HepG2 (cell line): Measurements from ENCODE around the gene UBE2M. TPM values are rescaled to one million over a fixed set of nuclear protein-coding genes. Genes with fewer than 3 reads are reported as not detected.
A peak's percentile ranks its signal among the peaks of the same experiment; 100 is the strongest.

Source experiments
- ATAC-seq: fragments of 200-7000 bp; cut with Tn5 transposase; 3 replicates; pipeline ENCODE4 v1.9.1; 2020; ENCODE audit warnings: mild to moderate bottlenecking, moderate library complexity
- BruUV-seq: library from RNA; stranded (reverse); fragments of 400-500 nt; replicated peaks from 2 replicates; lab custom pipeline; 2021; lab: Mats Ljungman, UMichigan
- CTCF ChIA-PET: fragments of 300-600 bp; formaldehyde crosslinking; extraction: SDS; loops from one replicate; lab custom pipeline; 2021; ENCODE audit warnings: low total read pairs, inconsistent platforms, low intra/inter-chr PET ratio; lab: Yijun Ruan, JAX
- POLR2A ChIA-PET: fragments of 350-600 bp; sonication (Branson Sonifier 250); formaldehyde crosslinking; loops from one replicate; lab custom pipeline; 2020; ENCODE audit warnings: antibody characterized with exemption, inconsistent platforms; lab: Yijun Ruan, JAX
- DNase-seq: peaks from one replicate; pipeline ENCODE4 v3.0.0-alpha.2; 2015; ENCODE audit warnings: low spot score
- FAIRE-seq: peaks from 3 replicates; lab custom pipeline; 2011; peaks lifted over from hg19 to GRCh38; lab: Jason Lieb, UNC
- H2AFZ ChIP-seq: one replicate; pipeline ENCODE4 v1.6.1; 2011; ENCODE audit warnings: low read length, inconsistent platforms
- H3K27ac ChIP-seq: fragments of 300-600 bp; 3 replicates; pipeline ENCODE4 v1.8.0; 2011; ENCODE audit warnings: mixed run types, mild to moderate bottlenecking, mixed read lengths, low read length, inconsistent platforms; ENCODE audit not compliant: insufficient read depth; ENCODE audit errors: extremely low read length
- H3K27me3 ChIP-seq, 2 experiments: fragments of 200-600 bp in 1 of 2; 2 replicates in 1 of 2; 3 replicates in 1 of 2; pipeline versions ENCODE4 v1.6.0 to v1.8.0; 2011; ENCODE audit warnings: low read length in 2 of 2, mild to moderate bottlenecking in 2 of 2, moderate library complexity in 2 of 2, inconsistent platforms in 1 of 2; ENCODE audit not compliant: insufficient read depth in 2 of 2, control insufficient read depth in 1 of 2
- H3K36me3 ChIP-seq, 2 experiments: fragments of 200-600 bp in 1 of 2; replicated peaks in 1 of 2; 2 replicates in 1 of 2; 3 replicates in 1 of 2; pipeline versions ENCODE4 v1.5.1 to v1.8.0; 2011; ENCODE audit warnings: low read length in 2 of 2, inconsistent platforms in 1 of 2; ENCODE audit not compliant: insufficient read depth in 2 of 2, control insufficient read depth in 1 of 2
- H3K4me1 ChIP-seq: 2 replicates; pipeline ENCODE4 v1.5.1; 2012; ENCODE audit warnings: low read length, inconsistent platforms; ENCODE audit not compliant: insufficient read depth
- H3K4me2 ChIP-seq: 2 replicates; pipeline ENCODE4 v1.6.0; 2011; ENCODE audit warnings: low read depth, low read length, inconsistent platforms
- H3K4me3 ChIP-seq, 3 experiments: fragments of 200-600 bp in 1 of 3; sonication (generic), shearing (Covaris generic) in 1 of 3; replicated peaks in 1 of 3; 2 replicates each; pipeline ENCODE4 v1.5.1; 2011 to 2016; ENCODE audit warnings: low read length in 3 of 3, inconsistent platforms in 2 of 3, low read depth in 2 of 3, mild to moderate bottlenecking in 2 of 3, control low read depth in 1 of 3, mixed read lengths in 1 of 3; ENCODE audit not compliant: insufficient read depth in 1 of 3
- H3K79me2 ChIP-seq: one replicate; pipeline ENCODE4 v1.6.1; 2011; ENCODE audit warnings: low read length, inconsistent platforms; ENCODE audit not compliant: insufficient read depth
- H3K9ac ChIP-seq: 2 replicates; pipeline ENCODE4 v1.6.0; 2011; ENCODE audit warnings: mild to moderate bottlenecking, low read depth, low read length, inconsistent platforms; ENCODE audit not compliant: insufficient read depth
- H3K9me3 ChIP-seq: 2 replicates; pipeline ENCODE4 v1.5.1; 2012; ENCODE audit warnings: mild to moderate bottlenecking, low read length
- H4K20me1 ChIP-seq: 2 replicates; pipeline ENCODE4 v1.6.0; 2011; ENCODE audit warnings: inconsistent platforms, mild to moderate bottlenecking, low read length, moderate library complexity; ENCODE audit not compliant: insufficient read depth
- ADNP ChIP-seq: sonication (generic); formaldehyde crosslinking; IDR thresholded peaks from 2 replicates; pipeline ENCODE4 v1.4.0; 2020; ENCODE audit warnings: missing genetic modification reagents
- AHR ChIP-seq: IDR thresholded peaks from 2 replicates; pipeline ENCODE4 v1.6.1; 2018; ENCODE audit warnings: missing genetic modification reagents, missing compliant biosample characterization
- MAFF ChIP-seq: IDR thresholded peaks from 2 replicates; pipeline ENCODE4 v1.6.1; 2011; ENCODE audit warnings: low read depth, low read length, improper control_type of control experiment
- MTF1 ChIP-seq: sonication (generic); formaldehyde crosslinking; IDR thresholded peaks from 2 replicates; pipeline ENCODE4 v1.5.0; 2020; ENCODE audit warnings: missing genetic modification reagents
- RXRB ChIP-seq: IDR thresholded peaks from 2 replicates; pipeline ENCODE4 v1.6.1; 2016; ENCODE audit warnings: borderline replicate concordance, missing genetic modification reagents, missing compliant biosample characterization
- SALL1 ChIP-seq: sonication (generic); formaldehyde crosslinking; IDR thresholded peaks from 2 replicates; pipeline ENCODE4 v1.8.0; 2022; ENCODE audit warnings: mild to moderate bottlenecking, missing genetic modification reagents
- SAP130 ChIP-seq: IDR thresholded peaks from 2 replicates; pipeline ENCODE4 v1.6.1; 2016; ENCODE audit warnings: low read depth
- SETDB1 ChIP-seq: sonication (generic); formaldehyde crosslinking; IDR thresholded peaks from 2 replicates; pipeline ENCODE4 v1.5.1; 2020; ENCODE audit warnings: missing genetic modification reagents, mild to moderate bottlenecking, borderline replicate concordance
- STAT5B ChIP-seq: sonication (generic); formaldehyde crosslinking; IDR thresholded peaks from 2 replicates; pipeline ENCODE4 v1.4.0; 2020; ENCODE audit warnings: missing genetic modification reagents
- TFDP1 ChIP-seq: IDR thresholded peaks from 2 replicates; pipeline ENCODE4 v1.6.1; 2016; ENCODE audit warnings: missing compliant biosample characterization, missing genetic modification reagents, borderline replicate concordance
- WIZ ChIP-seq: sonication (generic); formaldehyde crosslinking; IDR thresholded peaks from 2 replicates; pipeline ENCODE4 v1.5.1; 2020; ENCODE audit warnings: mild to moderate bottlenecking, missing genetic modification reagents
- ZNF263 ChIP-seq: sonication (generic); formaldehyde crosslinking; IDR thresholded peaks from 2 replicates; pipeline ENCODE4 v1.4.0; 2020; ENCODE audit warnings: missing genetic modification reagents
- ZNF550 ChIP-seq: sonication (generic); formaldehyde crosslinking; IDR thresholded peaks from 2 replicates; pipeline ENCODE4 v1.4.0; 2020; ENCODE audit warnings: mild to moderate bottlenecking, missing genetic modification reagents, borderline replicate concordance
- ZNF749 ChIP-seq: sonication (generic); formaldehyde crosslinking; IDR thresholded peaks from 2 replicates; pipeline ENCODE4 v1.8.0; 2022; ENCODE audit warnings: mild to moderate bottlenecking, missing genetic modification reagents, moderate library complexity, borderline replicate concordance
- ZNF800 ChIP-seq: sonication (generic); formaldehyde crosslinking; IDR thresholded peaks from 2 replicates; pipeline ENCODE4 v1.4.0; 2020; ENCODE audit warnings: missing genetic modification reagents
- WGBS: methylation state at CpG from one replicate; pipeline ENCODE4 v1.1.6; 2017; ENCODE audit warnings: low lambda C conversion rate; 5-methylcytosine and 5-hydroxymethylcytosine counted together
- in situ Hi-C: cut with HindIII; loops from 2 replicates; pipeline ENCODE4 v1.10.0; 2017; ENCODE audit warnings: low pct_unique_long_range_greater_than_20kb; ENCODE audit not compliant: extremely low pct_ligation_motif_present
- intact Hi-C: fragments of 100-400 bp; cut with micrococcal nuclease; formaldehyde crosslinking; loops from one replicate; pipeline ENCODE4 v1.10.0; 2022; ENCODE audit not compliant: unreplicated experiment
- polyA plus RNA-seq, 8 experiments: library from polyadenylated mRNA; depleted of rRNA in 3 of 8; stranded (reverse) in 7 of 8; unstranded in 1 of 8; fragments of >200 nt; fragmentation: Illumina TruSeq in 4 of 8; extraction: Trizol in 4 of 8; gene quantifications; 2 replicates each; pipeline versions ENCODE4 v1.2.1 to v1.2.3, GENCODE V29; 2011 to 2016; ENCODE audit warnings: low read depth in 4 of 8, missing spikeins in 1 of 8, mixed read lengths in 1 of 8; ENCODE audit not compliant: insufficient read depth in 1 of 8
- total RNA-seq, 5 experiments: library from RNA; depleted of rRNA; stranded (reverse); fragments of >200 nt; fragmentation: Illumina TruSeq; extraction: Trizol; gene quantifications; 2 replicates each; pipeline ENCODE4 v1.2.3, GENCODE V29; 2016; ENCODE audit warnings: low read depth in 1 of 5
- TF ChIP-seq, protein P1 (sequence below): sonication (generic); formaldehyde crosslinking; IDR thresholded peaks from 2 replicates; pipeline ENCODE4 v1.8.1; 2023; ENCODE audit warnings: mild to moderate bottlenecking, moderate library complexity, missing genetic modification reagents
- TF ChIP-seq, protein P2 (sequence below): sonication (generic); formaldehyde crosslinking; IDR thresholded peaks from 2 replicates; pipeline ENCODE4 v1.5.0; 2020; ENCODE audit warnings: missing genetic modification reagents

UBE2M gene
- total and polyA plus RNA-seq, 2 of the 13 experiments (the other 11 are each of a cell fraction or from before 2014, with no cell fraction given): 36.2 to 50.3 TPM

GRCh38 chr19:58519355-58520256, 38.8 kb downstream of the UBE2M start, which contains the start of gene ZBTB45 (continued):
- peak; percentile 81; the same call in 1 of the 2 replicates for TF ChIP-seq STAT5B (CRISPR knock-in tag)
- TF ChIP-seq, protein P1, sequence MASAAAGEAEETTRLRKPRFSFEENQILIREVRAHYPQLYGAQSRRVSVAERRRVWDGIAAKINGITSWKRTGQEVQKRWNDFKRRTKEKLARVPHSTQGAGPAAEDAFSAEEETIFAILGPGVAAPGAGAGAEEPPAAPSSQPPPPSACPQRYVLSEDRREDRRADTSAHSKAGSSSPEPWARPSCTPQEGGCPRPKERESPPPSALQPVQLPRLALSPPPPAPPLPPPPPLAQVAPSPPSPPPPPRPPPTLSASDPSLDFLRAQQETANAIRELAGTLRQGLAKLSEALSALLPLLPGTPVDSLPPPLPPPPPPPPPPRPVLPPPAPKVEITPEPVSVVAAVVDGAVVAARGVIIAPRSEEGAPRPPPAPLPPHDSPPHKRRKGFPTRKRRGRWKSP (CRISPR knock-in tag): peak; percentile 85; the same call in 1 of the 2 replicates
- 0 out of 2 replicates have a peak, but pooled peaks have one; percentile 20 for TF ChIP-seq WIZ (CRISPR knock-in tag)

GRCh38 chr19:58519087-58519354, 39.4 kb downstream of the UBE2M start:
- peak; percentile 73 for DNase-seq
- in situ Hi-C loops: no loop called here
- Histone ChIP-seq H3K27me3 (no peaks in the 10 kb centered on the region; a peak in 1 of 5 replicates), H3K4me2 (peak overlapping the region; percentile 93), H3K79me2 (peaks cover 25% of the 10 kb centered on the region), H3K36me3 (peaks cover 5 to 6% of the 10 kb centered on the region in 2 experiments; a peak in 4 of 5 replicates), H3K9ac (peak overlapping the region; percentile 89), H4K20me1 (no peaks in the 10 kb centered on the region), H3K4me3 (peak overlapping the region; percentile 78 to 94 (median 90)), H3K27ac (peak overlapping the region; percentile 88), H3K4me1 (peaks cover 31% of the 10 kb centered on the region), H3K9me3 (no peaks in the 10 kb centered on the region), H2AFZ (no peak overlapping the region)
- WGBS: 2% methylated on average over 9 of the region's 14 CpGs
- POLR2A ChIA-PET: interaction anchor here (0.8 to 4.1 kb wide), 11 partner anchors 8 to 193 kb away, joined by 3 to 59 read pairs (median 14); partner anchors contain the start of genes CHMP2A, SLC27A5, TRIM28 and UBE2M
- no TSS peak for BruUV-seq
- CTCF ChIA-PET: no interaction called here
- intact Hi-C loops: loop anchor here (2.0 to 5.0 kb wide), 3 partner anchors 20 to 192 kb away; partner anchors contain the start of genes ZNF324 and ZSCAN22
- ATAC-seq: peak; percentile 73
- FAIRE-seq: peak; percentile 54
- TF ChIP-seq ZNF800 (CRISPR knock-in tag) (peak; percentile 23; the same call in 1 of the 2 replicates), ADNP (CRISPR knock-in tag) (no peak), MTF1 (CRISPR knock-in tag) (0 out of 2 replicates have a peak, but pooled peaks have one; percentile 26), SAP130 (CRISPR knock-in tag) (peak; percentile 31; the same call in 1 of the 2 replicates), ZNF263 (CRISPR knock-in tag) (peak; percentile 15; the same call in 1 of the 2 replicates), RXRB (CRISPR knock-in tag) (no peak), SALL1 (CRISPR knock-in tag) (no peak), ZNF749 (CRISPR knock-in tag) (no peak), ZNF550 (no peak), AHR (no peak; the same call in 1 of the 2 replicates), SETDB1 (CRISPR knock-in tag) (no peak), MAFF (no peak), TFDP1 (CRISPR knock-in tag) (peak; percentile 52; the same call in 1 of the 2 replicates)
- TF ChIP-seq, protein P2, sequence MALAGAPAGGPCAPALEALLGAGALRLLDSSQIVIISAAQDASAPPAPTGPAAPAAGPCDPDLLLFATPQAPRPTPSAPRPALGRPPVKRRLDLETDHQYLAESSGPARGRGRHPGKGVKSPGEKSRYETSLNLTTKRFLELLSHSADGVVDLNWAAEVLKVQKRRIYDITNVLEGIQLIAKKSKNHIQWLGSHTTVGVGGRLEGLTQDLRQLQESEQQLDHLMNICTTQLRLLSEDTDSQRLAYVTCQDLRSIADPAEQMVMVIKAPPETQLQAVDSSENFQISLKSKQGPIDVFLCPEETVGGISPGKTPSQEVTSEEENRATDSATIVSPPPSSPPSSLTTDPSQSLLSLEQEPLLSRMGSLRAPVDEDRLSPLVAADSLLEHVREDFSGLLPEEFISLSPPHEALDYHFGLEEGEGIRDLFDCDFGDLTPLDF (CRISPR knock-in tag): no peak
